GM13977 (cell line): ENCODE measurements around the gene ACAP2.

Experiments
- DNase-seq: peaks from one replicate; pipeline ENCODE4 v3.0.0; 2012; ENCODE audit warnings: low spot score
- in situ Hi-C: fragments of 300-500 bp; cut with MboI; formaldehyde crosslinking; loops from one replicate; pipeline ENCODE4 v1.12.0; 2022; ENCODE audit warnings: low sequenced_read_pairs, low pct_unique_long_range_greater_than_20kb, mixed read lengths, inconsistent platforms; ENCODE audit not compliant: unreplicated experiment
- TF ChIP-seq, protein P1 (sequence below): IDR thresholded peaks from 2 replicates; pipeline ENCODE4 v1.5.1; 2012; ENCODE audit warnings: mild to moderate bottlenecking, control low read depth; ENCODE audit not compliant: insufficient read depth; ENCODE audit errors: extremely low read depth, missing control alignments

The ACAP2 gene

DNA sequence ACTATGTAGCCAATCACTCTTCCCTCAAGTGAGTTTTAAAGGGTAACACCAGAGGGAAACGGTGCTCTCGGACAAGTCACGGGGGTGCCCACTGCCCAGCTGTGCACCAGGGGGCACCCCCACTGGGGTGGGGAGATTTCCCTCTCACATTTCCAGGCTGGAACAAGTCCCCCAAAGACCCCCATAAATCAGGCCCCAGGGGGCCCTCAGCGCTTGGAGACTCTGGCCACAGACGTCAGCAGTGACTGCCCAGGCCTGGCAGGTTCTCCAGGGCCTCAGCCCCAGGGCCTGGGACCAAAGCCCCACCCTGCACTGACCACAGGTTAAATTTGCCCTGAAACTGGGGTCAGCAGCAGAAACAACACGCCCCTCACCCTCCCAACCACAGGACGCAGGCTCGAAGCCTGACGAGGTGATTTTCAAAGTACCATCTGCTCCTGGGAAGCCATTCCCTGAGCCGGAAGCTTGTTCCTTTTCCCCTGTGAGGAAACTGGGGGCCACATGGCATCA is 188.8 kb downstream of the ACAP2 start:
- TF ChIP-seq, protein P1, sequence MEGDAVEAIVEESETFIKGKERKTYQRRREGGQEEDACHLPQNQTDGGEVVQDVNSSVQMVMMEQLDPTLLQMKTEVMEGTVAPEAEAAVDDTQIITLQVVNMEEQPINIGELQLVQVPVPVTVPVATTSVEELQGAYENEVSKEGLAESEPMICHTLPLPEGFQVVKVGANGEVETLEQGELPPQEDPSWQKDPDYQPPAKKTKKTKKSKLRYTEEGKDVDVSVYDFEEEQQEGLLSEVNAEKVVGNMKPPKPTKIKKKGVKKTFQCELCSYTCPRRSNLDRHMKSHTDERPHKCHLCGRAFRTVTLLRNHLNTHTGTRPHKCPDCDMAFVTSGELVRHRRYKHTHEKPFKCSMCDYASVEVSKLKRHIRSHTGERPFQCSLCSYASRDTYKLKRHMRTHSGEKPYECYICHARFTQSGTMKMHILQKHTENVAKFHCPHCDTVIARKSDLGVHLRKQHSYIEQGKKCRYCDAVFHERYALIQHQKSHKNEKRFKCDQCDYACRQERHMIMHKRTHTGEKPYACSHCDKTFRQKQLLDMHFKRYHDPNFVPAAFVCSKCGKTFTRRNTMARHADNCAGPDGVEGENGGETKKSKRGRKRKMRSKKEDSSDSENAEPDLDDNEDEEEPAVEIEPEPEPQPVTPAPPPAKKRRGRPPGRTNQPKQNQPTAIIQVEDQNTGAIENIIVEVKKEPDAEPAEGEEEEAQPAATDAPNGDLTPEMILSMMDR: no peak
- in situ Hi-C loops: loop anchor here (10.0 kb wide), 2 partner anchors 99 to 249 kb away; no protein-coding TSS in a partner anchor
- no peak for DNase-seq

DNA sequence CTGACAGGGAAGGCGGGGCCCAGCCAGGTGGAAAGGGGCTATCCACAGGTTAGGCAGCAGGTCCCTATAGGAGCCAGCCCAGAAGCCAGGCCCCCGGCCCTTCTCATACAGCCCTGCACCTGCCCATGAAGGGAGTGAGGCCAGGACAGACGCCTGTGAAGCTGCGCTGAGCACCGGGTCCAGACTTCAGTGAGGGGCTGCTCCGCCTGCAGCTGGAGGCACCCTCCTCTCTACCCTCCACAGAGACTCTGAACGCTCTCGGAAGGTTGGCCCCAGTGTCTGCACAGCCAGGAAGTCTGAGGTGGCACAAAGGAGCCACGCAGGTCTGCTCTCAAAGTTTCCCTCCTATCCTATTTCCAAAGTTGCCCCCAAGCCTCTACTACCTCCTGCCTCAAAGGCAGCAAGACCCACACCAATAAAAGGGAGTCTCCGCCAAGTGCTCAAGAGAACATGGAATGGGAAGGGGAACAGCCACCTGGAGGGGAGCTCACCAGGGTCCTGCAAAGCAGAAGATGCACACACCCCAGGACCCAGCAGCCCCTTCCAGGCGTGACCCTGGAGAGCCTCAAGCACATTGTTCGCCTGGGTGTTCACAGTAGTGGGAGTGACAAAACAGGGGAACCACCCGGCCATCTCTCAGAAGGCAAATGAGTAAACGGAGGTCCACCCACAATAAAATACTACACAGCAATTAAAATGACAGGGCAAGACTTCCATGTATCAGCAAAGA is 191.3 kb downstream of the ACAP2 start:
- in situ Hi-C loops: loop anchor here (10.0 kb wide), 2 partner anchors 97 to 247 kb away; no protein-coding TSS in a partner anchor
- TF ChIP-seq, protein P1: no peak
- peak; percentile 61 for DNase-seq

DNA sequence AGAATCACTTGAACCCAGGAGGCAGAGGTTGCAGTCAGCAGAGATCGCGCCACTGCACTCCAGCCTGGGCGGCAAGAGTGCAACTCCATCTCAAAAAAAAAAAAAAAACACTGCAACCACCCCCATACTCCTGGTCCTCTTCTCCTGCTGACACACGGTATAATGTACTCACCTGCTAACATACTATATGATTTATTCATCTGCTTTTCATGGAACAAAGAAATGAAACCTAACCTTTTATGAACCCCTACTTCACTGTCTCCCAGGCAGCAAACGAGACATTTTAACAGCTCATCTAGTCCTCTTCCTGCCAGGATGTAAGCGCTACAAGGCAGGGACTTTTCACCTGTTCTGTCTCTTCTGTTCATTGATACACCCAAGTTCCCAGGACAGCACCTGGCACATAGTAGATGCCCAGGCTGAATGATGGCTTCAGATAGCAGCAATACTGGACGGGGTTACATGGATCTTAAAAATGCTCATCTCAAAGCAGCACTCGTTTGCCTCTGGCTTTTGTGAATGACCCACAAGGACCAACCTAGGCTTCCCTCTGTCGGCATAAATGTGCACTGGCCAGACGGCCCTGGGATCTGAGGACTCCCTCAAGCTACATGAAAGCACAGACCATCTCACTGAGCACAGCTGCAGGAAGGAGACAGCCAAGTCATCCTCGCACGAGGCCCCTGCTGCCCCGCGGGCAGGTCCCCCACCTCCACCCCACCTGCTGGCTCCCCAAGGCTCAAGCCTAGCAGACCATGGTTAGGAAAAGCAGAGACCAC is 192.2 kb downstream of the ACAP2 start:
- TF ChIP-seq, protein P1: peak; percentile 39
- peak; percentile 52 for DNase-seq
- in situ Hi-C loops: loop anchor here (10.0 kb wide), 2 partner anchors 96 to 246 kb away; no protein-coding TSS in a partner anchor

DNA sequence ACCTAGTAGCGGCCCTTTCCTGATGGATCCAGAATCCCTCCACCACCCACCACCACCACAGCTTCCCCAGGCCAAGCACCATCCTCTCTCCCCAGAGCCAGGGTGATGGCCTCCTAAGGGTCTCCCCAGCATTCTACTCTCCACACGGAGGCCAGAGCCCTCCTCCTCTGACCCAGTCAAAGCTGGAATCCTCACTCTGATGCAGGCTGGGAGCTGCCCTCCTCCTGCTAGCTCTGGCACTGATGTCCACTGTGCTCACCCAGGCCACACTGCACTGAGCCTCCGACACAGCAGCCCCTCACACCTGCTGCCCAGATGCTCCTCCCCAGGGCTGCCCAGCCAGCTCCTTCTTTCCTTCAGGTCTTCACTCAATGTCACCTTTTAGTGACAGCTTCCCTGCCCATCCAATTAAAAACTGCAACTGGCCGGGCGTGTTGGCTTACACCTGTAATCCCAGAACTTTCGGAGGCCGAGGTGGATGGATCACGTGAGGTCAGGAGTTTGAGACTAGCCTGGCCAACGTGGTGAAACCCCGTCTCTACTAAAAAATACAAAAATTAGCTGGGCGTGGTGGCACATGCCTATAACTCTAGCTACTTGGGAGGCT is 192.9 kb downstream of the ACAP2 start:
- in situ Hi-C loops: loop anchor here (10.0 kb wide), 2 partner anchors 95 to 245 kb away; no protein-coding TSS in a partner anchor
- TF ChIP-seq, protein P1: no peak
- DNase-seq: no peak

DNA sequence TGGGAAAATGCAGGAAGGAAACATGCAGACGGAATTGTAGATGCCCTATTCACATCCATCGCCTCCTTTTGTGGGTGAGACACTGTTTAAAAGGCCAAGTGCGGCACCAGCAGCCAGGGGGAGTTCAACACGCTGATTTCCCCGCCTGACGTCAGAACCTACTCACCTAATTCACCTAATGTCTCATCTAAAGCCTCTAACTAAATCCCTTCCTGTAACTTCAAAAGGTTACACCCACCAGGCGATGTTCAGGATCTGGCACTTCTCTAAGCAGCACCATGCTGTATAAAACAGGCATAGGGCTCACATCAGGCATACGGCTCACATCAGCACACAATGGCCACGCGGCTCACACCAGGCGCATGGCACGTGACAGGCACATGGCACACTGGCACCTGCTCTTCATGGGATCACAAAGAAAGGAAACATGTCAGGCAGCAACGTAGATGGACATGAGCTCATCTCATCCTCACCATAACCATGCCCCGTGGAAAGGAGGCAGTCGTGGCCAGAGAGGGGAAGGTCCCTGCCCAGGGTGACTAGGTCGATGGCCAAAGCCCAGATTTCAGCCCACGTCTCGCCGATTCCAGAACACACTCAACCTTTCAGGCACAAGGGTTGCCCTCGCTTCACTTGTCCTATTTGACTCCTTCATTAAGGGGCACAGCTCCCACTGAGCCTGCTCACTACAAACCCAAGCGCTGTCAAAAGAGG is 193.6 kb downstream of the ACAP2 start:
- in situ Hi-C loops: no loop called here
- TF ChIP-seq, protein P1: no peak
- DNase-seq: no peak

DNA sequence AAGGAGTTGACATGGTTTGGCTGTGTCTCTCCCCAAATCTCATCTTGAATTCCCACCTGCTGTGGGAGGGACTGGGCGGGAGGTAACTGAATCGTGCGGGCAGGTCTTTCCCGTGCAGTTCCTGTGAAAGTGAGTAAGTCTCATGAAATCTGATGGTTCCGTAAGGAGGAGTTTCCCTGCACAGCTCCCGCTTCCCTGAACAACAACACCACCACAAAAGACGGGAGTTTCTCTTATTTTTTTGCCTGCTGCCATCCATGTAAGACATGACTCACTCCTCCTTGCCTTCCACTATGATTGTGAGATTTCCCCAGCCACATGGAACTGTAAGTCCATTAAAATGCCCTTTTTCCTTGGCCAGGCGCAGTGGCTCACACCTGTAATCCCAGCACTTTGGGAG is 194.5 kb downstream of the ACAP2 start:
- DNase-seq: no peak
- in situ Hi-C loops: no loop called here
- TF ChIP-seq, protein P1: no peak
